Lower leg skin (tissue), 3 donors: Measurements from ENCODE around the gene DNAH1.

ENCODE experiments used
- CTCF ChIP-seq, 3 donors: fragments of 450-650 bp; IDR thresholded peaks; one replicate each; pipeline ENCODE4 v1.5.1; 2016; ENCODE audit warnings: antibody characterized with exemption in 3 of 3, mild to moderate bottlenecking in 3 of 3, moderate library complexity in 2 of 3
- POLR2A ChIP-seq, 2 donors: fragments of 450-650 bp; IDR thresholded peaks; one replicate each; pipeline ENCODE4 v1.6.1; 2016 to 2017; ENCODE audit warnings: antibody characterized with exemption in 2 of 2, mild to moderate bottlenecking in 1 of 2, moderate library complexity in 1 of 2

- TF ChIP-seq CTCF (IDR thresholded peaks at IDR 0.05) (no peak), POLR2A (IDR thresholded peaks at IDR 0.05) (no peak)
Measured at GRCh38 chr3:52405601-52406110, 89.5 kb downstream of the DNAH1 start.
